HG03457 (cell line): Measurements from ENCODE around the gene SDC1.

Experiments used
- ATAC-seq: cut with Tn5 transposase; IDR thresholded peaks from one replicate; pipeline ENCODE4 v1.9.1; 2021; ENCODE audit warnings: moderate number of reproducible peaks; ENCODE audit not compliant: unreplicated experiment

The SDC1 gene

DNA sequence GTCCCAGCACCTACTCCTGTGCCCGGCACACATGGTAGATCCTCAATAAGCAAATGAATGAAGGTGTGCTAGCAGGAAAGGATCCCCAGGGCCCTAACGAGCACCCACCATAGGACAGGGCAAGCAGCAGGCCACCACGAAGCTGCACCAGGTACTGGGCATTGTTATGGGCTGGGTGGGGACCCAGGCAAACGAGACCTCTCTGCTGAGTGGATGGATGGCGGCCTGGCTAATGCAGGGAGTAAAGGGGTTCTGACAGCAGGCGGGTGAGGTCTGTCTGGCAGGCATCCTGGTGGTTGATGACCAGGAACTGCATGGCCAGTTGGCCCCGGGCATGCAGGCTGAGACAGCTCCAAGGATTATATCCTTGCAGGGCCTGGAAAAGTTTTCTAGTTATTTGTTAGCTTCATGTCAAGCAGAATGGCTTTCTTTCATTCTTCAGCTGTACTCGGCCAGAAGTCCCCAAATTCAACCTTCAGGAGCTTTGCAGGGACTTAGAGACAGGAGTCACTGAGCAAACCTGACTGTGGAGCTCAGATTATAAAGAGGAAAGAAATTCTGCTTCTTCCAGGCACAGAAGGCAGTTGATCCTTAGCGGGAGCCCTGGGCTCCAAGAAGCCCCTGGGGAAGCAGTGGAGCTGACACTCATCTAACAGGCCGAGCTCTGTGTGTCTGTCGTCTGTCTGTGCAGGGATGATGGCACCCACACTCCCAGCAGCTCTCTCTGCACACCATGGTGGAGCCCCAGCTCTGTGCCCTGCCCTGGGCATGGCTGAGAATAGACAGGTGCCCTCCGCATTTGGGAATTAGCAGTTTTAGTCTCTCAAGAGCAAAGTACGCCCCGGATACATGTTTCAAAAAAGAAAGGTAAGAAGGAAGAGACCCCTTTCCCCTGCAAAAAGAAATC, 51.2 kb downstream of the SDC1 start:
- ATAC-seq: no peak

DNA sequence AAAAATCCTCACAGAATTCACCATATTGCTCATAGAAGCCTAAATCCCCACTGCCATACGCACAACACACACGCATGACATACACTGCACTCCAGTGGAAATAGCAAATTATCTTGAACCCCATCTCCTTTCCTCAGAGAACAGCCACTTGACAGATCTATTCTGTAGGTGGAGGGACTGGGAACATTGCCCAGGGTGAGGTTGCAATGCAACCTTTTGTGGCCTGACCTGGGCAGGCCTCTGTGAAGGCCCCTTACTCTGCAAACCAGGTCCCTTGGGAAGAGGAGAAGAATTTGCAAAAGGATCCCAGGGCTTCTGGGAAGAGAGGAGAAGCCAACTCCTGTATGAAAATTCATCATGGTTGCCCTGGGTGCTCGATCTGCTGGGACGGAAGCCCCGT, 51.9 kb downstream of the SDC1 start:
- no peak for ATAC-seq

DNA sequence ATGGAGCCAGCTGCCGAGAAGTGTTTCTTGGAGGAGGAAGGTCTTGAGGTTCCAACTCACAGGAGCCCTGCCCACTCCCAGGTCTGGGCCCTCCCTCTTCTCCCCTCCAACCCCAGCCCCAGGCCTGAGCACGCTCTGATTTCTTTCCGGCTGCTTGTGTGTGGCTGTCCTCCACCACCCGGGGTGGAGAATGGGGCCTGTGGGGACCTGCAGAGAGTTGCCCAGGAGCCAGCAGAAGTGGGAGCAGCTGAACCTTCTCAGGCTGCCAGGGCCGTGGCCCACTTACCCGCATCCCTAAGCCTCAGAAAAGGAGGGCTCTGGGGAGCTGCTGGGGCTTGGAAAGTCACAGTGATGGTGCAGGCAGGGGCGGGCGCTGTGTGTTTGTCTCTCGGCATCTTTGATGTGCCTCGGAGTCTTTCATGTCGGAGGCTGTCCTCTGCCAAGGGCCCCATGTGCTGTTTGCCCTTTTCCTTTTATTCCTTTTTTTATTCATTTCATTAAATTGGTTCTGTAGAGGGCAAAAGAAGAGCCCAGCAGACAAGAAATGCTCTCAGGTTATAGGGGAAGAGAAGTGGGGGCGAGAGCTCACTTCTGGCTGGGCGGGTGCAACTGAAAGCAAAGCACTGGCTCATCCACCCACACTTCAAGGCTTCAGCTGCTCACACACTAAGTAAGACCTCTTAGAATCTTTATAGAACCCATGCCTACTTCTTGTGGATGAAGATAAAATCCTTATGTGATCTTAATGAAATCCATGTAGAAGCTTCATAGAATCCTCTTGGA, 52.5 kb downstream of the SDC1 start:
- ATAC-seq: no peak

DNA sequence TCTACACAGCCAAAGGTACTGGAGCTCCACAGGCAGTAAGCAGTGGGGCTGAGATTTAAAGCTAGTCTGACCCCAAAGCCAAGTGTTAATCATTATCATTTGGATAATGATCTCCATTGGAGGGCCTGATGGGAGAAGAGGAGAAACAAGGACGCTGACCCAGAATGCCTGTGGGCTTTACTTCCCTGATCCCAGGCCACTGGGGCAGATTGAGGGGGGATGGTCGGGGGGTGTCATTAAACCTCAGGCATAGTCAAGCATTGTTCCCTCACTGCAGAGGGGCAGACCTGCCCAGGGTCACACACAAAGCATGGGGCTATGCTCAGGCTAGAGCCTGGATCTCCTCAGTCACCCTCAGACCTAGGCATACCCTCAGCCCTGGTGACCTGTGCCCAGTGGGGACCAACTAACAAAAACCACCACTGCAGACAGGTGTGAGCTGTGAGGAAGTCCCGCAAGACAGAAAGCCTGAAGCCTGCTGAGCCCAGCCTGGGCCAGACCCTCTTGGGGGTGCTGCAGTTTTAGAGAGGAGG, 53.4 kb downstream of the SDC1 start:
- no peak for ATAC-seq

DNA sequence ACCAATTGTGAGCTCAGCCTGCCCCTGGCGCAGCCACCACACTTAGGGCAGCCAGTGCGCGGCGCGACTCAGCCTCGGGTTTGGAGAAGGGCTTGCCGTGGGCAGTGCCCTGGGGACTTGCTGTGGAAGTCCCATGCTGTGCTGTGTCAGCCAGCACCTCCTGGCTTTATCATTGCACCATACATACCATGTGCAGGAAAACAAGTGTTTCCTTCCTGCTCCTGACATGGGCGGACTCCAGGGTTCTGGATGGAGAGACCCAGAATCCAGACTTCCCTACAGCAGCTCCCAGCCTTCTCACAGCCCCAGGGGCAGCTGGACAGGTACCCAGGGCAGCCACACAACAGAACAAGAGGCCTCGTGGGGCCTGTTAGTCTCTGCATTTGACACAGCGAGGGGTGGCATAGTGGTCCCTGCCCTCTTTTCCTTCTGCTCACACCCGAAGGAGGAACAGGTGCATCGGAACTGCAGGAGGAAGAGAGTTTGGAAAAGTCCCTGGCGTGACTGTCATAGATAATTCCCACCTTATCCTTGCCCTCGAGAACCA, 54.2 kb downstream of the SDC1 start:
- no peak for ATAC-seq

DNA sequence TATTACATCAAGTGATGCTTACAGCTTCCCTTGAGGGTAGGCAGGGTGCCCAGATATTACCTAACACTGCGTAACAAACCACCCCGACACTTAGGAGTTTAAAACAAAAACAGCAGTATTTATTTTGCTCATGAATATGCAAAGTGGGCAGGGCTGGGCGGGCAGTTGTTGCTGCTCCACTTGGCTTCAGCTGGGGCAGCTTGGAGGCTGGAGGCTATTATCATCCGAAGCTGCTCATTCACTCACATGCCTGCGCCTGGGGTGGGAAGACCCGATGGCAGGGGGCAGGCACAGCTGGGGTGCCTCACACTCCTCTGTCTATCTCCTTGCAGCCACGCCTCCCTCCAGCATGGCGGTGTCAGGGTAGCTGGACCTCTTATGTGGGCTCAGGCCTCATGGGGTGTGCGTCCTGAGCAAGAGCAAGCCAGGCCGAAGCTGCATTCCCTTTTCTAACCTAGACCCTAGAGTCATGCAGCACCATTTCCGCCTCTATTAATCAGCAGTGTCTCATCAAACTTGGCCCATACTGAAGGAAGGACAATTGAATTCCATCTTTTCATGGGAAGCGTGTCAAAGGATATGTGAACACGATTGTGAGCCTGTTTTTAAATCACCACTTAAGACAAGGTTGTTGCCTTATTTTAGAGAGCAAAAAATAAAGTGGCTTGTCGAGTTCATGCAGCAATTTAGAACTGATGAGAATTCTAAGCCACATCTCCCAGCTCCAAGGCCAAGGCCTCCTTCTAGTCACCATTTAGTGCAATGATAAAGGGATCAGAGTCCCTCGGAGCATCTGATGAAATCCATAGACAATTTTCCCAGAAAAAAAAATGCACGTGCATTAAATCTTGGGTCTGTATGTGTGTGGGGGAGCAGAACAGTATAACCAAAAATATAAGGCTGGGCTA, 54.9 kb downstream of the SDC1 start:
- no peak for ATAC-seq

DNA sequence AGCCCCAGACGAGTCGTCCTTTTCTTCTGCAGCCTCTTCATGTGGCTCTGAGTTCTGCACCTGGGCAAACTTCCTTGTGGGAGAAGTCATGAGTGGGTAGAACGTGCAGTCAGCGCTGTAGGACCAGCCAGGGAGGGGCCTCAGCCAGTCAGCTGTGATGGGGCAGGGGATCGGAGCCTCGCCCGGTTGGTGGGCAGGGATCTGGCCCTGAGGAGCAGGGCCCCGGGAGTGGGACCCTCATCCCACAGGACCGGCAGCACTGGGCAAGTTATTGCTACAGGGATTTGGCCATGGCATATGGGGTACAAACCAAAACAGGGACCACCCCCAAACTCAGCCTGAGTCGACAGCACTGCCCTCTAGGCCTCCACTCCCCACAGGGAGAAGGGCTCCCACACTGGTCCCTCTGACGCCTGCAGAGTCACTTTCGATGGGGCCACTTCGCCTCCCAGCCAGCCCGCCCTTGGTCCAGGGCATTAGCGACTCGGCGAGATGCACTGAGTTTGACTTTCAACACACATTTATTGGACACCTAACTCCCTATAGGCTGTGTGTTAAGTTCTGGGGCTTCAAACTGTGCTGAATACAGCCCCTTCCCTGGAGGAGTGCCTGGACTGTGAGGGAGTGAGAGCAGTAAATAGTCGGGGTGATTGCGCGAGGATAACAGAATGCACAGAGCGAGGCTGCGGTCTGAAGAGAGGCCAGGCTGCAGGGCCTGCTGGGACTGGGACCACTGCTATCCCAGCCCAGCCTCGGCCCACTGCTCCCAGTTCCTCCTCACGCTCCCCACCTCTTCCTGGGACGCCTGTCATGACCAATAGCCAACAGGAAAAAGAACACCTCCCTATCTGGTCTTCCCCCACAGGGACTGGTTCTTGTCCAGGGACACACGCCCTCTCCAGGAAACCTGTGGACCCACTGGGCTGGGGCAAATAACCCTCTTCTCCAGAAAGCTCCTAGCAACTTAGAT, 55.9 kb downstream of the SDC1 start:
- ATAC-seq: no peak

DNA sequence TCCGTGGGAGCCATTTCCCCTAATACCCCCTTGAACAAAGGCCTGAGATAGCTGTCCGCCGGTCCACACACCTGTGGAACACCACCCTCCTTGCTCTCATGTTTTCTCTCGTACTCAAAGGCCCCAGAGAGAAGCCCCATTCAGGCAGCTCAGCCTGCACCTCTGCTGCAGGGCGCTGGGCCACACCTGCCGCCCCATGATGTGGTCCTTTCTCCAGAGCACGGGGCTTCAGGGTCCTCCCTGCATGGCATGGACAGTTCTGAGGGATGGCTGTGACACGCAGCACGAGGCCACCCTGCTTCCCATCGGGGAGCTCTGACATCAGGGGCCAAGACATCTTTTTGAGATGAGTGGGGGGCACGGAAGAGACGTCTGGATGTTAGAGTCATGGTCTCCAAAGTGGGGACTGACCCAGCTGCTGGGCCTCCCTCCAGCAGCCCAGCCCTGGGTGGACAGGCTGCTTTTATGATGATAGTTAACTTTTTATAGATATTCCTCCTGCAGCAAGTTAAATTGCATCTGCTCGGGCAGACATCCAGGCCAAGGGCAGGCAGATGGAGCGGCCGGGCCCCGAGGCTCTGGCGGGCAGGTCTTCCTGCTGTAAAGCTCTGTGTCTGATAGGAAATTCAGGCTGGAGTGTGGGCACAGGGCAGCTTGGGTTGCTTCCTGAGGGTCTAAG, 56.7 kb downstream of the SDC1 start:
- no peak for ATAC-seq

DNA sequence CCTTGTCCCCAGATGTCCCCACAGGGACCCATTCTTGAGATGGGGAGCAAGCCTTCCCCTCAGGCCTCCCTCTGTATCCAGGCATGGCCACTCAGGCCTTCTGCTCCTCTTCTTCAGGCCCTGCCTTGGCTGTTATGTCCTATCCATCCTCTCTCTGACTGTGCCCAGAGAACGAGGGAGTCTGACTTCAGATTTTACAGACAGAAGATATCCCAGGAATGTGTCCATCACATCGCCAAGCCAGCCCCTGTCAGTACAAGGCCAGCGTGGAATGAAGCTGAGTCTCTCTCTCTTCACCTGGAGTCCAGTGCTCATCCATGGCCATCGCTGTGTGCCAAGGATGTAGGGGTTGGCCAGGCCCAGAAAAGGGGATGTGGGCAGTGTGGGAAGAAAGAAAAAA, 57.6 kb downstream of the SDC1 start:
- no peak for ATAC-seq

DNA sequence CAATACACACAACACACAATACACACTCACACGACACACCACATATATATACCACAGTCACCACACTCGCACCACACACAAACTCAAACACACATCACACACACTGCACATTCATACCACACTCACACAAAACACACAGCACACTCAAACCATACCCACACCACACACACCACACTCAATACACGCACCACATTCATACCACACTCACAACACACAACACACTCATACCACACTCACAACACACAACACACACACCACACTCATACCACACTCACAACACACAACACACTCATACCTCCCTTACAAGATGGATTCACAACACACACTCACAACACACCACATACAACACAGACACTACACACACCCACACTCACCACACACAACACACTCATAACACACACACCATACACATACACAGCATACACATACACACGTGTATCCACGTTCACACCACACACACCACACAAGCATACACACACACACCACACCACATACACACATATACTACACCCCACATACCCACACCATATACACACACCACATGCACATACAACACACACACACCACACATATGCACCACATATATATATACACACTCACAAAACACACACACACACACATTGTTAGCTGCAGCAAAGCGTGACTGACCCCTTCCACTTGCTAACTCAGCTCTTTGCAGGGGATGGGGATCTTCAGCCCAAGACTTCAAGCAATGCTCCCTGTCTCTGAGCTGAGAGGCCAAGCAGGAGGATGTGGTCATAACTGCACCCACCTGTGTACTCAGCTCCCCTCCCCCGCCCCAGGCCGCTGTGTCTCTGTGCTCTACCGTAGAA, 59.0 kb downstream of the SDC1 start:
- no peak for ATAC-seq

DNA sequence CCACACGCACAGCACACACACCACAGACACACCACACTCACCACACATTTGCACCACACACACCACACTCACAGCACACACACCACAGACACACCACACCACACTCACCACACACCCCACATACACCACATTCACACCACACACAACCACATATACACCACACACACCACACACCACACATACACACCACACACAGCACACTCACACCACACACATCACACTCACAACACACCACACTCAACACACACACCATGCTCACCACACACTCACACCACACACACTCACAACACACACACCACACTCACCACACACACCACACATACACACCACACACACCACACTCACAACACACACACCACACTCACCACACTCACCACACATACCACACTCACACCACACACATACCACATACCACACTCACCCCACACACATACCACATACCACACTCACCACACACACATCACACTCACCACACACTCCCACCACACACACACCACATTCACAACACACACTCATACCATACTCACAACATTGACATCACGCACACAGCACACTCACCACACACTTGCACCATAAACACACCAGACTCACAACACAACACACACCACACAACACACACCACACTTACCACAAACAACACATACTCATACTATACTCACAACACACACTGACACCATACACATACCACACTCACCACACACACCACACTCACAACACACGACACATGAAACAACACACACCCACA, 60.0 kb downstream of the SDC1 start:
- no peak for ATAC-seq

DNA sequence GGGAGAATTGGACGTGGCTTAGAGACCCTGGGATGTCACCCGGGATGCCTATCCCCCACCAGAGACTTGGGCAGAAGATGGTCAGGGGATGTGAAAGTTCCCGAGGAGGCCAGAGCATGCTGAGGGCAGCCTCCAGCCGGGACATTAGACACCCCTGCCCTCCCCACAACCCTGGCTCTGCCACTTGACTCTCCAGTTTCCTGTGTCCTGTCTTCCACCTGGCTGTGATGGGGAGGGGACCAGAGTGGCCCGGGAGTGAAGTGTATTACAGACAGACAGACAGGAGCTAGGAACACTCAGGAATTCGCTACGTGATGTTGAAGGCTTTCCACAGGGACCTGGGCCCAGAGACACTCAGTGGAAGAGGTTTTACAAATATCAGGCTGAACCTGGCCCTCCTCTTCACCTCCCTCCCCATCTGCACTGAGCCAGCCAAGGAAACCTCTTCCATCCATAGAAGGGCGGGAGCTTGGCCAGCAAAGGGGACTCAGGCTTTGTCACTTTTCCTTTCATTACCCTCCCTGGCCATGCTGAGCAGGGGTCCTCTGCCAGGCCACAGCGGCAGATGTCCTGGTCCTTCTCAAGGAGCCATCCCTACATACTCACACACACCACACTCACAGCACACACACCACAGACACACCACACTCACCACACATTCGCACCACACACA, 60.7 kb downstream of the SDC1 start:
- no peak for ATAC-seq

DNA sequence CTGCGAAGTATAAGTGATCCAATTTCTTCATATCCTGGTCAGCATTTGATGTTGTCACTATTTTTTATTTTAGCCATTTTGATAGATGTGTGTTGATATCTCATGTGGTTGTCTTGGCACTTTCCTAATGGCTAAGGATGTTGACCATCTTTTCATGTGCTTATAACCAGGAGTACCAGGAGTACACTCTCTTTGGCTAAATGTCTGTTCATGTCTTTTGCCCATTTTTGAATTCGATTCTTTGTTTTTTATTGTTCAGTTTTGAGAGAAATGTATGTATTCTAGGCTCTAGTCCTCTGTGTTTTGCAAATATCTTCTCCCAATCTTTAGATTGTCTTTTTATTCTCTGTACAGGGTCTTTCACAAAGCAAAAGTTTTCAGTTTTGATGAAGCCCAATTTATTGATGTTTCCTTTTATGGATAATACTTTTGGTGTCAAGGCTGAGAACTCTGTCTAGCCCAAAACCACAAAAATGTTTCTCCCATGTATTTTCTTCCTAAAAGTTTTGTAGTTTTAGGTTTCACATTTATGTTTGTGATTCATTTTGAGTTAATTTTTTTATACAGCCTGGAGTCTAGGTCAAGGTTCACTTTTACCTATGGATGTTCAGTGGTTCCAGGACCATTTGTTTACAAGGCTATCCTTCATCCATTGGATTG, 65.4 kb downstream of the SDC1 start:
- ATAC-seq: no peak

DNA sequence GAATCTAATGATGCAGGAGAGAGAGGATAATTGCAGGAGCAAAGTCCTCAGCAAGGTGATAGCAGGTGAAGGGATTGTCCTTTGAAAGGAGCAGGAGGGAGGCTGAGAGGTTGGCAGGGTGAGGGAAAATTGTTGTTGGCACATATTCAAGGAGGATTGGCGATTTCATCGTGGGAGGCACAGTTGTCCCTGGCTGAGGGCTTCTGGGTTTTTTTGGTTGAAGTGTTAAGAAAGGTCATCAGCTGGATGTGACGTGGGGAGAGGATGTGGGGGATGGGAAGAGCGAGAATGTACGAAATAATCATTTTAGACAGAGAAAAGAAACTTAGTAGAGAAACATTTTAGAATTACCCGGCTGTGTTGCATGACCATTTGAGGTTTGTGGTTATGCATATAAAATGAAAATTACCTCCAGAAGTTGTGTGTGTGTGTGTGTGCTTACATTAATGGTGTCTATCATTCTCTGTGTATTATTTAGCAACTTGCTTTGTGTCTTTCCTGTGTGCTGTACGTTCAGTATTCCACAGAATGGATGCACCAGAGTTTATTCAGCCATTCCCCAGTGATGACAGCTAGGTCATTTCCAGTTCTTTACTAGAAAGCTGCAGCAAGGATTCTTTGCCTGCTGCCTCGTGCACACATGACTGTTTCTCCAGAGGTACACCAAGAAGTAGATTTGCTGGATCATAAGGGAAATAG, 67.6 kb downstream of the SDC1 start:
- ATAC-seq: no peak

DNA sequence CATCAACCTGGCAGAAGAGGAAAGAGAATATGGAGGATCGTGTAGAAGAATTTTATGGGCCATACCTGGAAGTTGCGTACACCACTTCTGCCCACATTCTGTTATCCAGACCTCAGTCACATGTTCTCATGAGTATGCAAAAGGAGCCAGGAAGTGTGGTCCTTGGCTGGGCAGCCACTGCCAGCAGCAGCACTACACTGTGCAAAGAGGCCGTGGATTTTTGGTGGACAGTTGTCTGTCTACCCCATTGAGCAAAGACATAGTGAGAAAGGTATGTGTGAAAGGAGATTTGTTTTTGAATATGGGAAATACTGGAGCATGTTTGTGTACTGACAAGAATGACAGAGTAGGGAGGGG, 68.1 kb downstream of the SDC1 start:
- ATAC-seq: no peak
